ENCODE data around the gene SH3BP2.
"Not testable (repeated sequence)": the region's sequence is repeated elsewhere in the genome, so short reads cannot be mapped to it uniquely, and the experiment has no call there.

SH3BP2 gene

GRCh38 chr4:2767046-2767704 lies 25.7 kb upstream of the SH3BP2 start:
- no peaks in the 10 kb centered on the region for H3K36me3 ChIP-seq (ENCODE audit: control insufficient read depth, insufficient read depth, low read length)
- no peaks in the 10 kb centered on the region for H3K4me1 ChIP-seq (ENCODE audit: control insufficient read depth, insufficient read depth, low read length)
- H3K9ac ChIP-seq (ENCODE audit: low read depth, low read length), result no peak overlapping the region
- no peaks in the 10 kb centered on the region for H3K9me3 ChIP-seq (ENCODE audit: control insufficient read depth, insufficient read depth, low read length)
- peaks cover 2% of the 10 kb centered on the region for H3K27me3 ChIP-seq (ENCODE audit: control insufficient read depth, insufficient read depth, low read length)
- H3K4me3 ChIP-seq (ENCODE audit: low read depth, low read length), result no peak overlapping the region

- Histone ChIP-seq H3K4me3 (ENCODE audit: low read depth, low read length) (no peak overlapping the region), H3K9ac (ENCODE audit: low read depth, low read length) (no peak overlapping the region), H3K9me3 (ENCODE audit: control insufficient read depth, insufficient read depth, low read length) (no peaks in the 10 kb centered on the region), H3K4me1 (ENCODE audit: control insufficient read depth, insufficient read depth, low read length) (no peaks in the 10 kb centered on the region), H3K36me3 (ENCODE audit: control insufficient read depth, insufficient read depth, low read length) (no peaks in the 10 kb centered on the region), H3K27me3 (ENCODE audit: control insufficient read depth, insufficient read depth, low read length) (no peaks in the 10 kb centered on the region)
Measured at GRCh38 chr4:2767705-2768074, 25.2 kb upstream of the SH3BP2 start.

GRCh38 chr4:2768124-2768523 lies 24.8 kb upstream of the SH3BP2 start:
- no peak overlapping the region for H3K9ac ChIP-seq (ENCODE audit: low read depth, low read length)
- H3K9me3 ChIP-seq (ENCODE audit: control insufficient read depth, insufficient read depth, low read length), result no peaks in the 10 kb centered on the region
- no peaks in the 10 kb centered on the region for H3K36me3 ChIP-seq (ENCODE audit: control insufficient read depth, insufficient read depth, low read length)
- no peak overlapping the region for H3K4me3 ChIP-seq (ENCODE audit: low read depth, low read length)
- no peaks in the 10 kb centered on the region for H3K4me1 ChIP-seq (ENCODE audit: control insufficient read depth, insufficient read depth, low read length)
- H3K27me3 ChIP-seq (ENCODE audit: control insufficient read depth, insufficient read depth, low read length), result no peaks in the 10 kb centered on the region

GRCh38 chr4:2768921-2769336 lies 24.0 kb upstream of the SH3BP2 start:
- H3K36me3 ChIP-seq (ENCODE audit: control insufficient read depth, insufficient read depth, low read length), result no peaks in the 10 kb centered on the region
- no peak overlapping the region for H3K4me3 ChIP-seq (ENCODE audit: low read depth, low read length)
- H3K4me1 ChIP-seq (ENCODE audit: control insufficient read depth, insufficient read depth, low read length), result no peaks in the 10 kb centered on the region
- no peaks in the 10 kb centered on the region for H3K9me3 ChIP-seq (ENCODE audit: control insufficient read depth, insufficient read depth, low read length)
- H3K9ac ChIP-seq (ENCODE audit: low read depth, low read length), result no peak overlapping the region
- H3K27me3 ChIP-seq (ENCODE audit: control insufficient read depth, insufficient read depth, low read length), result no peaks in the 10 kb centered on the region

- Histone ChIP-seq H3K4me3 (ENCODE audit: low read depth, low read length) (no peak overlapping the region), H3K9me3 (ENCODE audit: control insufficient read depth, insufficient read depth, low read length) (no peaks in the 10 kb centered on the region), H3K4me1 (ENCODE audit: control insufficient read depth, insufficient read depth, low read length) (no peaks in the 10 kb centered on the region), H3K27me3 (ENCODE audit: control insufficient read depth, insufficient read depth, low read length) (no peaks in the 10 kb centered on the region), H3K36me3 (ENCODE audit: control insufficient read depth, insufficient read depth, low read length) (no peaks in the 10 kb centered on the region), H3K9ac (ENCODE audit: low read depth, low read length) (no peak overlapping the region)
Measured at GRCh38 chr4:2771264-2771663, 21.6 kb upstream of the SH3BP2 start.

GRCh38 chr4:2780643-2781042 lies 12.2 kb upstream of the SH3BP2 start:
- H3K4me1 ChIP-seq (ENCODE audit: control insufficient read depth, insufficient read depth, low read length), result peaks cover 12% of the 10 kb centered on the region
- H3K27me3 ChIP-seq (ENCODE audit: control insufficient read depth, insufficient read depth, low read length); H3K4me3 ChIP-seq (ENCODE audit: low read depth, low read length); H3K9me3 ChIP-seq (ENCODE audit: control insufficient read depth, insufficient read depth, low read length); H3K36me3 ChIP-seq (ENCODE audit: control insufficient read depth, insufficient read depth, low read length); H3K9ac ChIP-seq (ENCODE audit: low read depth, low read length): not testable (repeated sequence)

GRCh38 chr4:2781911-2782310 lies 11.0 kb upstream of the SH3BP2 start:
- no peak overlapping the region for H3K4me3 ChIP-seq (ENCODE audit: low read depth, low read length)
- H3K9me3 ChIP-seq (ENCODE audit: control insufficient read depth, insufficient read depth, low read length), result no peaks in the 10 kb centered on the region
- H3K9ac ChIP-seq (ENCODE audit: low read depth, low read length), result no peak overlapping the region
- H3K4me1 ChIP-seq (ENCODE audit: control insufficient read depth, insufficient read depth, low read length), result peaks cover 12% of the 10 kb centered on the region
- no peaks in the 10 kb centered on the region for H3K27me3 ChIP-seq (ENCODE audit: control insufficient read depth, insufficient read depth, low read length)
- H3K36me3 ChIP-seq (ENCODE audit: control insufficient read depth, insufficient read depth, low read length), result no peaks in the 10 kb centered on the region

GRCh38 chr4:2783790-2784189 lies 9.1 kb upstream of the SH3BP2 start:
- Histone ChIP-seq H3K9ac (ENCODE audit: low read depth, low read length) (no peak overlapping the region), H3K27me3 (ENCODE audit: control insufficient read depth, insufficient read depth, low read length) (no peaks in the 10 kb centered on the region), H3K4me1 (ENCODE audit: control insufficient read depth, insufficient read depth, low read length) (peaks cover 8% of the 10 kb centered on the region), H3K4me3 (ENCODE audit: low read depth, low read length) (no peak overlapping the region), H3K36me3 (ENCODE audit: control insufficient read depth, insufficient read depth, low read length) (no peaks in the 10 kb centered on the region), H3K9me3 (ENCODE audit: control insufficient read depth, insufficient read depth, low read length) (no peaks in the 10 kb centered on the region)

GRCh38 chr4:2785613-2786012 lies 7.3 kb upstream of the SH3BP2 start:
- H3K27me3 ChIP-seq (ENCODE audit: control insufficient read depth, insufficient read depth, low read length), result no peaks in the 10 kb centered on the region
- H3K9me3 ChIP-seq (ENCODE audit: control insufficient read depth, insufficient read depth, low read length), result no peaks in the 10 kb centered on the region
- H3K9ac ChIP-seq (ENCODE audit: low read depth, low read length), result no peak overlapping the region
- no peak overlapping the region for H3K4me3 ChIP-seq (ENCODE audit: low read depth, low read length)
- no peaks in the 10 kb centered on the region for H3K36me3 ChIP-seq (ENCODE audit: control insufficient read depth, insufficient read depth, low read length)
- H3K4me1 ChIP-seq (ENCODE audit: control insufficient read depth, insufficient read depth, low read length), result peaks cover 4% of the 10 kb centered on the region

- Histone ChIP-seq H3K36me3 (ENCODE audit: control insufficient read depth, insufficient read depth, low read length) (no peaks in the 10 kb centered on the region), H3K9me3 (ENCODE audit: control insufficient read depth, insufficient read depth, low read length) (no peaks in the 10 kb centered on the region), H3K4me3 (ENCODE audit: low read depth, low read length) (no peak overlapping the region), H3K9ac (ENCODE audit: low read depth, low read length) (no peak overlapping the region), H3K4me1 (ENCODE audit: control insufficient read depth, insufficient read depth, low read length) (peaks cover 3% of the 10 kb centered on the region), H3K27me3 (ENCODE audit: control insufficient read depth, insufficient read depth, low read length) (no peaks in the 10 kb centered on the region)
Measured at GRCh38 chr4:2786152-2786671, 6.7 kb upstream of the SH3BP2 start.

- Histone ChIP-seq H3K4me1 (ENCODE audit: control insufficient read depth, insufficient read depth, low read length) (no peaks in the 10 kb centered on the region), H3K9ac (ENCODE audit: low read depth, low read length) (no peak overlapping the region), H3K27me3 (ENCODE audit: control insufficient read depth, insufficient read depth, low read length) (no peaks in the 10 kb centered on the region), H3K36me3 (ENCODE audit: control insufficient read depth, insufficient read depth, low read length) (no peaks in the 10 kb centered on the region), H3K9me3 (ENCODE audit: control insufficient read depth, insufficient read depth, low read length) (no peaks in the 10 kb centered on the region), H3K4me3 (ENCODE audit: low read depth, low read length) (no peak overlapping the region)
Measured at GRCh38 chr4:2786794-2787229, 6.1 kb upstream of the SH3BP2 start.

- Histone ChIP-seq H3K9me3 (ENCODE audit: control insufficient read depth, insufficient read depth, low read length) (no peaks in the 10 kb centered on the region), H3K36me3 (ENCODE audit: control insufficient read depth, insufficient read depth, low read length) (no peaks in the 10 kb centered on the region), H3K9ac (ENCODE audit: low read depth, low read length) (peak overlapping the region; percentile 12), H3K27me3 (ENCODE audit: control insufficient read depth, insufficient read depth, low read length) (peaks cover 3% of the 10 kb centered on the region), H3K4me3 (ENCODE audit: low read depth, low read length) (no peak overlapping the region), H3K4me1 (ENCODE audit: control insufficient read depth, insufficient read depth, low read length) (no peaks in the 10 kb centered on the region)
Measured at GRCh38 chr4:2787230-2788100, 5.4 kb upstream of the SH3BP2 start.
